ENCODE data around the gene LECT2. TPM values are rescaled to one million over a fixed set of nuclear protein-coding genes. Genes with fewer than 3 reads are reported as not detected.

The LECT2 gene
- total RNA-seq, 1 experiment from 2014 or later = not detected

GRCh38 chr5:135993335-135993879, 38.6 kb upstream of the LECT2 start:
- Histone ChIP-seq H4K20me1 (ENCODE audit: insufficient read depth) (no peaks in the 10 kb centered on the region), H3K4me3 (replicated peaks in 1 of 2; ENCODE audit: low read depth in 1 of 2, low read length in 2 of 2) (no peak overlapping the region), H3K4me1 (ENCODE audit: control insufficient read depth in 1 of 2, insufficient read depth in 2 of 2, low read length in 2 of 2) (no peaks in the 10 kb centered on the region), H3K27me3 (ENCODE audit: insufficient read depth, low read length) (peaks cover 52% of the 10 kb centered on the region; the same call in 1 of the 2 replicates), H2AFZ (ENCODE audit: low read depth, low read length, poor library complexity, severe bottlenecking) (no peak overlapping the region), H3K79me2 (ENCODE audit: insufficient read depth, low read length) (no peaks in the 10 kb centered on the region), H3K9me2 (ENCODE audit: insufficient read depth) (no peaks in the 10 kb centered on the region), H3K27ac (ENCODE audit: low read depth, low read length) (no peak overlapping the region), H3K4me2 (ENCODE audit: low read length) (no peak overlapping the region), H3K9ac (ENCODE audit: low read length) (no peak overlapping the region), H3K9me3 (ENCODE audit: control insufficient read depth in 1 of 2, insufficient read depth in 1 of 2, low read depth in 1 of 2, low read length in 2 of 2) (no peaks in the 10 kb centered on the region), H3K36me3 (ENCODE audit: control insufficient read depth in 1 of 2, insufficient read depth in 2 of 2, low read length in 2 of 2) (no peaks in the 10 kb centered on the region)
- ATAC-seq = no peak
- no TSS peak for BruUV-seq (replicated peaks)
- DNase-seq (ENCODE audit: low read depth, low spot score) = no peak
- POLR2A ChIA-PET = no interaction called here
- CTCF ChIA-PET = no interaction called here
- RAD21 ChIA-PET (ENCODE audit: low non-redundant PET in 1 of 2, low total read pairs in 2 of 2, uncharacterized antibody in 2 of 2, unreplicated experiment in 2 of 2) = no interaction called here
- intact Hi-C loops (cut with micrococcal nuclease) = no loop called here
- no peak for TF ChIP-seq ZNF274 (IDR thresholded peaks at IDR 0.05; ENCODE audit: low read depth, low read length)
- no peak for TF ChIP-seq ELF1 (IDR thresholded peaks at IDR 0.05; ENCODE audit: borderline replicate concordance, low read depth)
- TF ChIP-seq, protein P1, sequence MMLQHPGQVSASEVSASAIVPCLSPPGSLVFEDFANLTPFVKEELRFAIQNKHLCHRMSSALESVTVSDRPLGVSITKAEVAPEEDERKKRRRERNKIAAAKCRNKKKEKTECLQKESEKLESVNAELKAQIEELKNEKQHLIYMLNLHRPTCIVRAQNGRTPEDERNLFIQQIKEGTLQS (IDR thresholded peaks at IDR 0.05) = no peak
- no peak for TF ChIP-seq RAD21 (IDR thresholded peaks at IDR 0.05; ENCODE audit: low read depth)
- TF ChIP-seq EZH2 (IDR thresholded peaks at IDR 0.05) = no peak
- no peak for TF ChIP-seq POLR2A (IDR thresholded peaks at IDR 0.05; ENCODE audit: borderline replicate concordance, extremely low read depth, insufficient read depth, insufficient read length)
- no peak for TF ChIP-seq TCF7L2 (IDR thresholded peaks at IDR 0.05; ENCODE audit: borderline replicate concordance, extremely low read depth, insufficient read depth, insufficient read length)
- TF ChIP-seq SIN3A (IDR thresholded peaks at IDR 0.05; ENCODE audit: low read depth) = no peak
- TF ChIP-seq, protein P2, sequence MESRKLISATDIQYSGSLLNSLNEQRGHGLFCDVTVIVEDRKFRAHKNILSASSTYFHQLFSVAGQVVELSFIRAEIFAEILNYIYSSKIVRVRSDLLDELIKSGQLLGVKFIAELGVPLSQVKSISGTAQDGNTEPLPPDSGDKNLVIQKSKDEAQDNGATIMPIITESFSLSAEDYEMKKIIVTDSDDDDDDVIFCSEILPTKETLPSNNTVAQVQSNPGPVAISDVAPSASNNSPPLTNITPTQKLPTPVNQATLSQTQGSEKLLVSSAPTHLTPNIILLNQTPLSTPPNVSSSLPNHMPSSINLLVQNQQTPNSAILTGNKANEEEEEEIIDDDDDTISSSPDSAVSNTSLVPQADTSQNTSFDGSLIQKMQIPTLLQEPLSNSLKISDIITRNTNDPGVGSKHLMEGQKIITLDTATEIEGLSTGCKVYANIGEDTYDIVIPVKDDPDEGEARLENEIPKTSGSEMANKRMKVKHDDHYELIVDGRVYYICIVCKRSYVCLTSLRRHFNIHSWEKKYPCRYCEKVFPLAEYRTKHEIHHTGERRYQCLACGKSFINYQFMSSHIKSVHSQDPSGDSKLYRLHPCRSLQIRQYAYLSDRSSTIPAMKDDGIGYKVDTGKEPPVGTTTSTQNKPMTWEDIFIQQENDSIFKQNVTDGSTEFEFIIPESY (IDR thresholded peaks at IDR 0.05; ENCODE audit: extremely low read depth, insufficient replicate concordance, low read length) = no peak
- TF ChIP-seq POLR2AphosphoS5 (IDR thresholded peaks at IDR 0.05; ENCODE audit: low read depth, low read length) = no peak
- no peak for TF ChIP-seq FOSL1 (IDR thresholded peaks at IDR 0.05; ENCODE audit: low read depth)
- TF ChIP-seq SP1 (IDR thresholded peaks at IDR 0.05; ENCODE audit: low read depth) = no peak
- no peak for TF ChIP-seq CTCF (IDR thresholded peaks at IDR 0.05 in 2 of 3, conservative IDR thresholded peaks at IDR 0.05 in 1 of 3; ENCODE audit: borderline replicate concordance in 1 of 3, insufficient read depth in 1 of 3, low read depth in 2 of 3, low read length in 2 of 3)
- TF ChIP-seq, protein P3, sequence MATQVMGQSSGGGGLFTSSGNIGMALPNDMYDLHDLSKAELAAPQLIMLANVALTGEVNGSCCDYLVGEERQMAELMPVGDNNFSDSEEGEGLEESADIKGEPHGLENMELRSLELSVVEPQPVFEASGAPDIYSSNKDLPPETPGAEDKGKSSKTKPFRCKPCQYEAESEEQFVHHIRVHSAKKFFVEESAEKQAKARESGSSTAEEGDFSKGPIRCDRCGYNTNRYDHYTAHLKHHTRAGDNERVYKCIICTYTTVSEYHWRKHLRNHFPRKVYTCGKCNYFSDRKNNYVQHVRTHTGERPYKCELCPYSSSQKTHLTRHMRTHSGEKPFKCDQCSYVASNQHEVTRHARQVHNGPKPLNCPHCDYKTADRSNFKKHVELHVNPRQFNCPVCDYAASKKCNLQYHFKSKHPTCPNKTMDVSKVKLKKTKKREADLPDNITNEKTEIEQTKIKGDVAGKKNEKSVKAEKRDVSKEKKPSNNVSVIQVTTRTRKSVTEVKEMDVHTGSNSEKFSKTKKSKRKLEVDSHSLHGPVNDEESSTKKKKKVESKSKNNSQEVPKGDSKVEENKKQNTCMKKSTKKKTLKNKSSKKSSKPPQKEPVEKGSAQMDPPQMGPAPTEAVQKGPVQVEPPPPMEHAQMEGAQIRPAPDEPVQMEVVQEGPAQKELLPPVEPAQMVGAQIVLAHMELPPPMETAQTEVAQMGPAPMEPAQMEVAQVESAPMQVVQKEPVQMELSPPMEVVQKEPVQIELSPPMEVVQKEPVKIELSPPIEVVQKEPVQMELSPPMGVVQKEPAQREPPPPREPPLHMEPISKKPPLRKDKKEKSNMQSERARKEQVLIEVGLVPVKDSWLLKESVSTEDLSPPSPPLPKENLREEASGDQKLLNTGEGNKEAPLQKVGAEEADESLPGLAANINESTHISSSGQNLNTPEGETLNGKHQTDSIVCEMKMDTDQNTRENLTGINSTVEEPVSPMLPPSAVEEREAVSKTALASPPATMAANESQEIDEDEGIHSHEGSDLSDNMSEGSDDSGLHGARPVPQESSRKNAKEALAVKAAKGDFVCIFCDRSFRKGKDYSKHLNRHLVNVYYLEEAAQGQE (IDR thresholded peaks at IDR 0.05; ENCODE audit: low read depth) = no peak
- no peak for TF ChIP-seq CBX3 (IDR thresholded peaks at IDR 0.05; ENCODE audit: low read depth)
- TF ChIP-seq SRF (IDR thresholded peaks at IDR 0.05; ENCODE audit: low read depth) = no peak
- TF ChIP-seq ZFX (IDR thresholded peaks at IDR 0.05) = no peak
- TF ChIP-seq JUND (IDR thresholded peaks at IDR 0.05) = no peak
- TF ChIP-seq EGR1 (IDR thresholded peaks at IDR 0.05; ENCODE audit: low read depth) = no peak
- no peak for TF ChIP-seq YY1 (IDR thresholded peaks at IDR 0.05; ENCODE audit: extremely low read depth, insufficient replicate concordance, low read depth, low read length)

All from HCT116 (cell line).